ENCODE measurements around the gene DVL1. TPM values are rescaled to one million over a fixed set of nuclear protein-coding genes. Genes with fewer than 3 reads are reported as not detected.

Gene DVL1
- total RNA-seq, 1 experiment from 2014 or later: 71.0 TPM

- Histone ChIP-seq H3K9ac (ENCODE audit: extremely low read depth, insufficient read length, low read length) (no peak overlapping the region), H2BK120ac (ENCODE audit: low read depth, low read length, poor library complexity, severe bottlenecking) (no peak overlapping the region), H2BK5ac (ENCODE audit: insufficient read length, low read length) (no peak overlapping the region), H3K9me3 (ENCODE audit: control insufficient read depth, low read depth, low read length) (no peaks in the 10 kb centered on the region), H3K14ac (ENCODE audit: insufficient read depth, low read length) (no peak overlapping the region), H3K18ac (ENCODE audit: insufficient read length, low read depth, low read length) (no peak overlapping the region), H3K27me3 (ENCODE audit: insufficient read depth, low read length) (no peaks in the 10 kb centered on the region), H2AFZ (ENCODE audit: low read length) (no peak overlapping the region), H4K91ac (ENCODE audit: insufficient read length, low read depth, low read length) (no peak overlapping the region), H2BK12ac (ENCODE audit: insufficient read length, low read depth, low read length) (no peak overlapping the region), H3K23ac (ENCODE audit: insufficient read length, low read depth, low read length) (no peak overlapping the region), H2BK15ac (ENCODE audit: low read depth, low read length) (no peak overlapping the region), H4K5ac (ENCODE audit: insufficient read length, low read depth, low read length) (no peak overlapping the region), H3K4me1 (ENCODE audit: insufficient read depth, low read length) (no peaks in the 10 kb centered on the region; the same call in 1 of the 2 replicates), H3K23me2 (ENCODE audit: insufficient read length, low read depth, low read length, poor library complexity, severe bottlenecking) (peaks cover 4% of the 10 kb centered on the region), H4K20me1 (ENCODE audit: control insufficient read depth, insufficient read depth, insufficient read length) (peaks cover 5% of the 10 kb centered on the region), H3T11ph (ENCODE audit: low read length) (no peak overlapping the region), H3K79me1 (ENCODE audit: insufficient read depth, low read depth, low read length, poor library complexity, severe bottlenecking) (peaks cover 8% of the 10 kb centered on the region), H3K4me2 (ENCODE audit: insufficient read depth, insufficient read length, low read length) (no peak overlapping the region), H2AK5ac (ENCODE audit: insufficient read length, low read length) (no peak overlapping the region), H4K8ac (replicated peaks; ENCODE audit: insufficient read length, low read depth, low read length) (no peak overlapping the region), H3K79me2 (ENCODE audit: insufficient read depth, low read length) (peaks cover 17% of the 10 kb centered on the region; the same call in 1 of the 2 replicates), H3K27ac (ENCODE audit: insufficient read length, low read depth, low read length) (no peak overlapping the region), H3K56ac (ENCODE audit: insufficient read length, low read depth, low read length) (no peak overlapping the region), H2BK20ac (ENCODE audit: low read depth, low read length, poor library complexity, severe bottlenecking) (no peak overlapping the region), H3K4ac (ENCODE audit: low read depth, low read length) (no peak overlapping the region)
- TF ChIP-seq CTCF (conservative IDR thresholded peaks at IDR 0.05): no peak
- peaks cover 10 to 29% of the 10 kb centered on the region in 2 experiments for H3K4me1 Mint-ChIP-seq
- no peaks in the 10 kb centered on the region for H3K9me3 Mint-ChIP-seq
- H3K27ac Mint-ChIP-seq: no peak overlapping the region
- no peak overlapping the region for H3K4me3 Mint-ChIP-seq
- no peaks in the 10 kb centered on the region for H3K27me3 Mint-ChIP-seq (ENCODE audit: low read depth)
- peaks cover 16 to 60% (median 50%) of the 10 kb centered on the region in 3 experiments; a peak in 6 of 7 replicates for H3K36me3 Mint-ChIP-seq (ENCODE audit: insufficient read depth in 1 of 3, low read depth in 3 of 3)
- no peak for DNase-seq
- WGBS (ENCODE audit: extremely low coverage, insufficient read length, low lambda C conversion rate): no CpG with 5 or more reads among the region's 13 CpGs
Measured at GRCh38 chr1:1319646-1319941, 29.6 kb downstream of the DVL1 start.
